Measurements from ENCODE around the gene TBC1D1.
A peak's percentile ranks its signal among the peaks of the same experiment; 100 is the strongest.

The TBC1D1 gene

GRCh38 chr4:38163216-38164006 lies 272.5 kb downstream of the TBC1D1 start:
- H3K4me1 Mint-ChIP-seq, result peaks cover 61% of the 10 kb centered on the region
- H3K9me3 Mint-ChIP-seq, result peaks cover 12% of the 10 kb centered on the region
- DNase-seq, result no peak
- H3K27me3 Mint-ChIP-seq, result no peaks in the 10 kb centered on the region
- peak overlapping the region; percentile 53 for H3K27ac Mint-ChIP-seq
- H3K4me3 Mint-ChIP-seq, result no peak overlapping the region
- peaks cover 16% of the 10 kb centered on the region for H3K36me3 Mint-ChIP-seq
- CTCF ChIA-PET, result interaction anchor here (1.2 kb wide), 1 partner anchor 11 kb away, joined by 3 read pairs; no protein-coding TSS in a partner anchor

DNA sequence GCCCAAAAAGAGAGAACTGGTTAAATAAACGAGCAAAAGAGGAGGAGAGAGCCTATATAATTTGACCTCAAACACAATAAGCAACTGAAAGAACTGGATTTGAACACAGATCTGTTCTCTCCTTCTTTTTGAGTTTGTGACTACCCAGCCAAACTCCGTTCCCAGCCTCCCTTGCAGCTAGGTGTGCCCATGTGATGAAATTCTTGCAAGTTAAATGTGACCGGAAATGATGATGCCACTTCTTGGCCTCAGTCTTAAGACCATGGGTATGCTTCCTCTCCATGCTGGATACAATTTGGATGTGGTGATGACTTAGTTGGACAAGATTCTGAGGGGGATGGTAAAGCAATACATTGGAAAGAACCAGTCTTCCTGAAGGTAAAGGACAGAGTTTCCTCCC lies 273.5 kb downstream of the TBC1D1 start:
- Mint-ChIP-seq H3K36me3 (peaks cover 16% of the 10 kb centered on the region), H3K4me1 (peaks cover 53% of the 10 kb centered on the region), H3K27ac (no peak overlapping the region), H3K4me3 (no peak overlapping the region), H3K27me3 (no peaks in the 10 kb centered on the region), H3K9me3 (peaks cover 12% of the 10 kb centered on the region)
- CTCF ChIA-PET, result interaction anchor here (0.8 to 1.2 kb wide), 2 partner anchors 12 to 503 kb away, joined by 3 read pairs; no protein-coding TSS in a partner anchor
- no peak for DNase-seq

DNA sequence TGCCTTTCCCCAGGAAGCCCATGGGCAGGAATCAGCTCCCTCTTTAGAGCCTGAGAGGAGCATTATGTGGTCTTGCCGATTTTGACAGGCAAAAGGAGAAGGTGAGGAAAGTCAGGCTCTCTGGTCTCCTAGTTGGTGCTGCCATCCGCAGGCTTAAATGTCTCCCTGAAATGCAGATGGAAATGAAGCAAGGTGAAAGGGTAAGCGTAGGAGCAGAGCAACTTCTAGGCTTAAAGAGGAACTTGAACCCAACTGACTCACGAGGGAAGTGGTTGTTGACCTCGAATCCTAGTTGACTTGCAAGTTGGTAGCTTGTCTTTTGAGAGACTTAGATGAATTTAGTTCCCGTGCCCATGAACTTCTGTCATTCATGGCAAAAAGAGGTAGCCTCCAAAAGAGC lies 275.2 kb downstream of the TBC1D1 start:
- Mint-ChIP-seq H3K4me3 (no peak overlapping the region), H3K27ac (no peak overlapping the region), H3K9me3 (peaks cover 12% of the 10 kb centered on the region), H3K4me1 (peaks cover 40% of the 10 kb centered on the region), H3K36me3 (peaks cover 16% of the 10 kb centered on the region), H3K27me3 (peaks cover 7% of the 10 kb centered on the region)
- no peak for DNase-seq
- CTCF ChIA-PET, result interaction anchor here (1.1 to 1.9 kb wide), 5 partner anchors 9 to 695 kb away, joined by 3 to 8 read pairs (median 6); no protein-coding TSS in a partner anchor

GRCh38 chr4:38166768-38167167 lies 275.9 kb downstream of the TBC1D1 start:
- no peak overlapping the region for H3K27ac Mint-ChIP-seq
- no peak for DNase-seq

DNA sequence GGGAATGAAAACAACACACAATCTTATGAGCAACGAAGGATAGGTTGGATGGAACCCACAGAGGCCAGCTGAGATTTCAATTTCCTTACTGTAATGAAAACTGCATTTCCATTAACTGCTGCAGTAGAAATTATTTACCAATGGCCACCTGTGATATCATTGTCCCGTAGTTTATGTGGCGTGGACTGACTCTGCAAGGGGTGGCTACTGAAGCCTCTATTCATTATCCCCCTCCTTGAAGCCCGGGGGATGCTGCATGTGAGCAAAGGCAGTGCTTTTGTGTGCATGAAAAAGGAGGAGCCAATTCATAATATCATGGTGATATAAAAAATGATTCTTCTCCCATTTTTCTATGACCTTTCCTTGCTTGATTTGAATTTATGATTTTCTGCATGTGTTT lies 277.1 kb downstream of the TBC1D1 start:
- H3K36me3 Mint-ChIP-seq, result peaks cover 16% of the 10 kb centered on the region
- H3K27ac Mint-ChIP-seq, result no peak overlapping the region
- H3K4me1 Mint-ChIP-seq, result peaks cover 27% of the 10 kb centered on the region
- no peak for DNase-seq
- no peak overlapping the region for H3K4me3 Mint-ChIP-seq
- CTCF ChIA-PET, result no interaction called here
- H3K9me3 Mint-ChIP-seq, result peaks cover 12% of the 10 kb centered on the region
- H3K27me3 Mint-ChIP-seq, result peaks cover 19% of the 10 kb centered on the region

More at GRCh38 chr4:38166768-38167167, 275.9 kb downstream of the TBC1D1 start:
- H3K36me3 Mint-ChIP-seq, result peaks cover 16% of the 10 kb centered on the region
- CTCF ChIA-PET, result interaction anchor here (1.1 to 1.9 kb wide), 5 partner anchors 8 to 694 kb away, joined by 3 to 8 read pairs (median 6); no protein-coding TSS in a partner anchor
- peaks cover 8% of the 10 kb centered on the region for H3K27me3 Mint-ChIP-seq
- H3K4me3 Mint-ChIP-seq, result no peak overlapping the region
- H3K4me1 Mint-ChIP-seq, result peaks cover 33% of the 10 kb centered on the region
- peaks cover 12% of the 10 kb centered on the region for H3K9me3 Mint-ChIP-seq

DNA sequence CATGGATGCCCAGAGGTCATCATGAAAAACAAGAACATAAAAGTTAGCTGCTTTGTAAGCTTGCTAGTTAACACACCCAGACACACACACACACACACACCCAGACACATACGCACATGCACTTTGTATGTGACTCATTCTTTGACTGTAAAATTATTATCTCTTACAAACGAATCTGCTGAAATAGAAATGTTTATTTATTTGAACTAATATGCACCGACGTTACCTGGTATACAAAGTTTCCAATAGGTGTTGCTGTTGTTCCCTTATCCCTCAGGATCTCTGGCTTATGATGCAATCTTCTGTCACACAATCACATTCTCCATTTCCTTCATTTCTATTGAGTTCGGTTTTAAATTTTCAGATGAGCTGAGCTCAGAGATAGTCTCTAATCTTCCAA lies 278.6 kb downstream of the TBC1D1 start:
- Mint-ChIP-seq H3K27me3 (peaks cover 20% of the 10 kb centered on the region), H3K4me3 (no peak overlapping the region), H3K27ac (no peak overlapping the region), H3K9me3 (peaks cover 7% of the 10 kb centered on the region), H3K4me1 (peaks cover 26% of the 10 kb centered on the region), H3K36me3 (peaks cover 12% of the 10 kb centered on the region)
- CTCF ChIA-PET, result interaction anchor here (1.2 kb wide), 1 partner anchor 145 kb away, joined by 3 read pairs; no protein-coding TSS in a partner anchor
- no peak for DNase-seq

DNA sequence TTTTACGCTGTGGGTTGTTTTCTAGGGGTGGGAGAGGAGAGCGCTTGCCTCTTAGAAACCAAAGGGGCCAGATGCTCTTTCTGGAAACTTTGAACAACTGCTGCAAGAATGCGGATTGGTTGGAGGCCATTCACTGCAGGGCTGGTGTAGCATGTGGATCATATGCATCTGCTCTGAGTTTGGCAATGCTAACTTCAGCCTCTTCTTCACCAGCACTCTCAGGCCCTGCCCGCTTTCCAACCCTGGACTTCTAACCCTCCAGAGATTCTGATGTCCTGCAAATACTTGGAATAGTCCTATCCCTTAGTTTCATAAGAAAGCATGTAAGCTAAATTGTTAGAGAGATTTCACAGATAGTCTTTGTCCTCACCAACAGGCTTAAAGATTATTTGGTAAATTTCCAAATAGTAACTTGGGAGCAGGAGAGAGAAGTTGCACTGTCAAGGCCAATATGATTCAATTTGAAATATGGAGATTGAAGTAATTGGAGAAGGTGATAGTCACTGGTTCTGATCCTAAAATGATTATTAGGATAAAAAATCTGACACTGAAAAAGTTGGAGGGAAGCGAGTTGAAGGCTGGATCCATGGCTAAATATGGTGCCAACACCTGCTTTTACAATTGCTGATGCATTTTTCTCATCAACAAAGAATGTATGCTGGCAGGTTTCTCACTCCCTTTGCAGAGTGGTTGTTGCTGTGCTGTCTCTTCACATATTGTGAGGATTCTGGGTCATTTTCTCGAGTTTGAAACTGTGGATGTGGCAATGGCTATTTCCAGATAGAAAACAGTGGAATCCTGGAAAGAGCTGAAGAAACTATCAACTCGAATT lies 279.7 kb downstream of the TBC1D1 start:
- Mint-ChIP-seq H3K27me3 (peaks cover 28% of the 10 kb centered on the region), H3K4me3 (no peak overlapping the region), H3K36me3 (peaks cover 10% of the 10 kb centered on the region), H3K9me3 (peaks cover 2% of the 10 kb centered on the region), H3K4me1 (peaks cover 30% of the 10 kb centered on the region), H3K27ac (no peak overlapping the region)
- CTCF ChIA-PET, result interaction anchor here (1.2 kb wide), 1 partner anchor 144 kb away, joined by 3 read pairs; no protein-coding TSS in a partner anchor
- no peak for DNase-seq

DNA sequence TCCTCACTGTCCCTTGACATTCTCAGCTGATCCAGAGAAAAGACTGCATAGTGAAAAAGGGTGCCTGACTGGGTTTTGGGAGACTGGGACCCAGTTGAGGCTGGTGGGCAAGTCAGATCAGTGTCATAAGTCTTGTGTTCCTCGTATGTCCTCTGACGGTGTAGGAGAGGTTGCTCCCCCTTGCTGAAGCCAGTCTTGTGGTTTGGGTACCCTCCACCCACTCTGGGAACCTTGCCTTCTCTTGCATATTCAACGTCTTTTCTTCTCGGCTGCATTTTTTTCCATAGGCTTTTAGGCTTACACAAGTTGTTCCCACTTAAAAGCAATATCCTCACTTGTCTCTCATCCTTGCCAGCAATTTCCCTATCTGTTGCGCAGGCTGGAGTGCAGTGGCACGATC lies 281.2 kb downstream of the TBC1D1 start:
- H3K27me3 Mint-ChIP-seq, result peaks cover 28% of the 10 kb centered on the region
- H3K4me1 Mint-ChIP-seq, result peaks cover 30% of the 10 kb centered on the region
- DNase-seq, result no peak
- H3K36me3 Mint-ChIP-seq, result peaks cover 2% of the 10 kb centered on the region
- CTCF ChIA-PET, result no interaction called here
- H3K9me3 Mint-ChIP-seq, result no peaks in the 10 kb centered on the region
- no peak overlapping the region for H3K27ac Mint-ChIP-seq
- no peak overlapping the region for H3K4me3 Mint-ChIP-seq

GRCh38 chr4:38173935-38174518 lies 283.1 kb downstream of the TBC1D1 start:
- H3K27me3 Mint-ChIP-seq, result peaks cover 28% of the 10 kb centered on the region
- no peak overlapping the region for H3K27ac Mint-ChIP-seq
- H3K9me3 Mint-ChIP-seq, result no peaks in the 10 kb centered on the region
- DNase-seq, result no peak
- H3K4me1 Mint-ChIP-seq, result peaks cover 45% of the 10 kb centered on the region
- H3K4me3 Mint-ChIP-seq, result no peak overlapping the region
- CTCF ChIA-PET, result interaction anchor here (0.8 to 7.5 kb wide), 7 partner anchors 41 to 556 kb away, joined by 3 to 84 read pairs (median 4); no protein-coding TSS in a partner anchor
- peaks cover 2% of the 10 kb centered on the region for H3K36me3 Mint-ChIP-seq

GRCh38 chr4:38174801-38175200 lies 283.9 kb downstream of the TBC1D1 start:
- Mint-ChIP-seq H3K36me3 (peaks cover 2% of the 10 kb centered on the region), H3K4me1 (peaks cover 51% of the 10 kb centered on the region), H3K4me3 (no peak overlapping the region), H3K27ac (no peak overlapping the region), H3K9me3 (no peaks in the 10 kb centered on the region), H3K27me3 (peaks cover 28% of the 10 kb centered on the region)
- CTCF ChIA-PET, result interaction anchor here (0.8 to 7.5 kb wide), 10 partner anchors 8 to 555 kb away, joined by 3 to 84 read pairs (median 4); no protein-coding TSS in a partner anchor
- DNase-seq, result no peak

DNA sequence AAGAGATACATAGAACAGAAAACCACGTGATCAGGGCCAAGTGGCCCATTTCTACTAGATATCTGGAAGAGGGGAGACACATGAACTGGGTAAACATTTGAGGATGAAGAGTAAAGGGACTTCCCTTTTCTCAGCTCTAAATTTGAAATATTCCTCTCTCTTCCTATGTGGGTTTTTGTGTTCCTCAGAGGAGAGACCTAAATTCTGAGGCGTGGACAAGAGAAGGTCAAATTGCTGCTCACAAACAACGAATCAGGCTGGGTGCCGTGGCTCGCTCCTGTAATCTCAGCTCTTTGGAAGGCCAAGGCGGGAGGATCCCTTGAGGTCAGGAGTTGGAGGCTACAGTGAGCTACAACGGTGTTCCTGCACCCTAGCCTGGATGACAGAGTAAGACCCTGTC lies 285.3 kb downstream of the TBC1D1 start:
- Mint-ChIP-seq H3K27ac (peak overlapping the region; percentile 33), H3K9me3 (no peaks in the 10 kb centered on the region), H3K4me1 (peaks cover 63% of the 10 kb centered on the region), H3K4me3 (no peak overlapping the region), H3K27me3 (peaks cover 22% of the 10 kb centered on the region), H3K36me3 (peaks cover 2% of the 10 kb centered on the region)
- DNase-seq, result no peak
- CTCF ChIA-PET, result interaction anchor here (2.0 to 7.5 kb wide), 4 partner anchors 107 to 554 kb away, joined by 4 to 84 read pairs (median 16); no protein-coding TSS in a partner anchor

DNA sequence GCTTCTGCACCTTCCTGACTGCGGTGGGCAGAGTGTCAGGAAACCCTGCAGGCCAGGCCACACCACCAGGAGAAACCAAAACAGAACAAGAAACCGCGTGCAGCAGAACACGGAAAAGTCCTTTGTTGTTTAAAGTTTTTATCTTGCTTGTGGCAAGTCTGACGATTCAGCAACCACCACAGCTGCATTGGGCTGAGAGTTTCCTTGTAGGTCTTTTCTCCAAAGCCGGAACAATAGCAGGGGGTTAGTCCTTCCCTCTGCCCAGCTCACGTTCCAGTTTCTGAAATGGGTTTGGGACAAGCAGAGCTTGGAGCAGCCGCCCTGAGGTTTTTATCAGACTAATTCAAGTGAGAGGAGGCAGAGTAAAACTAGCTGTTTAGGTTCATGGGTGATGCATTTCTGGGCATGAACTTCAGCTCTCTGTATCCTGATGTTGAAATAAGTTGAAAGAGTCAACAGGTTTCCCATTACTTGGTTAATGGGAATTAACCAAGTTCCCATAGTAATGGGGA lies 286.2 kb downstream of the TBC1D1 start:
- peak; percentile 83 for DNase-seq
- Mint-ChIP-seq H3K27ac (peak overlapping the region; percentile 95), H3K27me3 (peaks cover 17% of the 10 kb centered on the region), H3K4me3 (peak overlapping the region; percentile 61), H3K9me3 (no peaks in the 10 kb centered on the region), H3K36me3 (peaks cover 2% of the 10 kb centered on the region), H3K4me1 (peaks cover 63% of the 10 kb centered on the region)
- CTCF ChIA-PET, result interaction anchor here (0.6 to 8.8 kb wide), 14 partner anchors 16 to 582 kb away, joined by 3 to 141 read pairs (median 3); no protein-coding TSS in a partner anchor

DNA sequence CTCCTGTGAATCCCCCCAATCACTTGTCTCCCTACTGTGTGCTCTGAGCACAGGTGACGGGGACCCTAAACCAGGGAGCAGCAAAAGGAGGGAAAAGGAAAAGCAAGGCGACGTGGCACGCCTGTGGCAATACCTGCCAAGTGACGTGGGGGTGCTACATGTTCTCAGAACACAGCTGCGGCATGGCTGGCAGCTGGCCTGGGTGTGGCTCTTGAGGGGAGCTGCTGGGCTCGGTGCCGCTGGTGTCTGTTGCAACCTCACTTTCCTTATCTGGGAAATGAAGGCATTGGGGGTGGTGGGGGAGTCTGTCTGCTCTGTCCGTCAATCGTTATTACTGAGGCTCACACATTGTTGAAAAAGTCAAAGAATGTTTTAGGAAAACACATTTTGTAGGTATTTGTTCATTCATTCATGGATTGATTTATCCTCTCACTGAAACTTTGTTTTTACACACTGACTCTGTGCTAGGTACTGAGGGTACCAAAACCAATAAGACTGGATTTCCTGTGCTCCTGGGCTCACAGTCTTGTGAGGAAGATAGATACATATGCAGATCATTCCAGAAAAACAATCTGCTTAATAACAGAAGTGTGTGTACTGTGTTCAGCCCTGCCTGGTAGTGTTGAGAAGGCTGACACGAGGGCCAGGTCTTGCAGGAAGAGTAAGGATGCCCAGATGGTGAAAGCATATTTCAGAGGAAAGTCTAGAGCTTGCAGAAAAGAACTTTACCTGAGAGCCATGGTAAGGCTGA lies 286.9 kb downstream of the TBC1D1 start:
- peak; percentile 68 for DNase-seq
- peaks cover 63% of the 10 kb centered on the region for H3K4me1 Mint-ChIP-seq
- no peaks in the 10 kb centered on the region for H3K9me3 Mint-ChIP-seq
- H3K27me3 Mint-ChIP-seq, result peaks cover 10% of the 10 kb centered on the region
- H3K36me3 Mint-ChIP-seq, result peaks cover 2% of the 10 kb centered on the region
- peak overlapping the region; percentile 61 for H3K4me3 Mint-ChIP-seq
- CTCF ChIA-PET, result interaction anchor here (0.6 to 8.8 kb wide), 15 partner anchors 17 to 581 kb away, joined by 3 to 141 read pairs (median 3); no protein-coding TSS in a partner anchor
- peak overlapping the region; percentile 95 for H3K27ac Mint-ChIP-seq

All from activated naive CD4-positive, alpha-beta T cell treated with anti-CD3 and anti-CD28 coated beads, Interleukin-2, amount 10 ng/mL, durations not matched to agents 7 days and 5 days (primary cell).